ENCODE results near the gene STKLD1.
"Not testable (repeated sequence)": the region's sequence is repeated elsewhere in the genome, so short reads cannot be mapped to it uniquely, and the experiment has no call there.

Gene STKLD1

GRCh38 chr9:133366435-133366834 lies 9.7 kb upstream of the STKLD1 start:
- no peak for DNase-seq

GRCh38 chr9:133367221-133367620 lies 8.9 kb upstream of the STKLD1 start:
- DNase-seq: no peak

- no peak for DNase-seq
Measured at GRCh38 chr9:133367778-133368177, 8.4 kb upstream of the STKLD1 start.

- DNase-seq: peak; percentile 85 to 96
Measured at GRCh38 chr9:133368249-133368881, 7.8 kb upstream of the STKLD1 start.

GRCh38 chr9:133369422-133369821 lies 6.7 kb upstream of the STKLD1 start:
- DNase-seq: no peak

- DNase-seq: no peak
Measured at GRCh38 chr9:133369933-133370332, 6.2 kb upstream of the STKLD1 start.

GRCh38 chr9:133370685-133371084 lies 5.5 kb upstream of the STKLD1 start:
- DNase-seq: no peak

- DNase-seq: no peak
Measured at GRCh38 chr9:133371261-133371711, 4.9 kb upstream of the STKLD1 start.

GRCh38 chr9:133372144-133372543 lies 4.0 kb upstream of the STKLD1 start:
- DNase-seq: no peak

GRCh38 chr9:133374612-133375115 lies 1.5 kb upstream of the STKLD1 start:
- no peak for DNase-seq

- peak in 1 of 2 experiments; percentile 62 for DNase-seq
Measured at GRCh38 chr9:133375116-133375723, 946 bp upstream of the STKLD1 start.

GRCh38 chr9:133377280-133377679 lies 1.1 kb downstream of the STKLD1 start:
- DNase-seq: not testable (repeated sequence)

- DNase-seq: peak; percentile 31 to 79
Measured at GRCh38 chr9:133377721-133378216, 1.6 kb downstream of the STKLD1 start.

- no peak for DNase-seq
Measured at GRCh38 chr9:133378408-133378962, 2.3 kb downstream of the STKLD1 start.

- no peak for DNase-seq
Measured at GRCh38 chr9:133379153-133380086, 3.3 kb downstream of the STKLD1 start.

- no peak for DNase-seq
Measured at GRCh38 chr9:133380734-133381133, 4.6 kb downstream of the STKLD1 start.

GRCh38 chr9:133382507-133383141 lies 6.5 kb downstream of the STKLD1 start:
- no peak for DNase-seq

GRCh38 chr9:133383438-133383837 lies 7.3 kb downstream of the STKLD1 start:
- DNase-seq: no peak

- DNase-seq: no peak
Measured at GRCh38 chr9:133384736-133385321, 8.7 kb downstream of the STKLD1 start.

- no peak for DNase-seq
Measured at GRCh38 chr9:133385452-133385851, 9.3 kb downstream of the STKLD1 start.

GRCh38 chr9:133386338-133386737 lies 10.2 kb downstream of the STKLD1 start:
- no peak for DNase-seq

- DNase-seq: peak in 1 of 2 experiments; percentile 19
Measured at GRCh38 chr9:133387680-133388079, 11.5 kb downstream of the STKLD1 start.
